HT-29 (cell line): ENCODE measurements around the gene RUFY4. TPM values are rescaled to one million over a fixed set of nuclear protein-coding genes. Genes with fewer than 3 reads are reported as not detected.
"Not testable (repeated sequence)": the region's sequence is repeated elsewhere in the genome, so short reads cannot be mapped to it uniquely, and the experiment has no call there.

Experiments
- DNase-seq: peaks from one replicate; pipeline ENCODE4 v3.0.0-alpha.2; 2015; ENCODE audit warnings: low spot score
- total RNA-seq: library from RNA; depleted of rRNA; stranded (reverse); fragments of >200 nt; shearing (Covaris generic); gene quantifications from 2 replicates; pipeline ENCODE4 v1.2.3, GENCODE V29; 2014

Gene RUFY4
- total RNA-seq, 1 experiment from 2014 or later: not detected

GRCh38 chr2:218031261-218031660 is 37.8 kb upstream of the RUFY4 start:
- DNase-seq: no peak

GRCh38 chr2:218031771-218032257 is 37.2 kb upstream of the RUFY4 start:
- no peak for DNase-seq

GRCh38 chr2:218032336-218033171 is 36.5 kb upstream of the RUFY4 start:
- DNase-seq: no peak

GRCh38 chr2:218033208-218033589 is 35.9 kb upstream of the RUFY4 start:
- no peak for DNase-seq

GRCh38 chr2:218033590-218034496 is 35.2 kb upstream of the RUFY4 start:
- DNase-seq: no peak

GRCh38 chr2:218034497-218035213 is 34.4 kb upstream of the RUFY4 start:
- peak; percentile 31 for DNase-seq

GRCh38 chr2:218035463-218036100 is 33.5 kb upstream of the RUFY4 start:
- no peak for DNase-seq

- DNase-seq: peak; percentile 21
Observed at GRCh38 chr2:218036371-218036770, 32.7 kb upstream of the RUFY4 start.

- no peak for DNase-seq
Observed at GRCh38 chr2:218039171-218039570, 29.9 kb upstream of the RUFY4 start.

- DNase-seq: no peak
Observed at GRCh38 chr2:218040883-218041282, 28.2 kb upstream of the RUFY4 start.

- DNase-seq: no peak
Observed at GRCh38 chr2:218041302-218042168, 27.5 kb upstream of the RUFY4 start.

GRCh38 chr2:218043100-218043499 is 26.0 kb upstream of the RUFY4 start:
- no peak for DNase-seq

- DNase-seq: no peak
Observed at GRCh38 chr2:218043701-218044109, 25.3 kb upstream of the RUFY4 start.

GRCh38 chr2:218044599-218044998 is 24.5 kb upstream of the RUFY4 start:
- not testable (repeated sequence) for DNase-seq

- DNase-seq: no peak
Observed at GRCh38 chr2:218046238-218046637, 22.8 kb upstream of the RUFY4 start.

GRCh38 chr2:218047536-218048225 is 21.4 kb upstream of the RUFY4 start:
- DNase-seq: no peak

GRCh38 chr2:218051903-218052302 is 17.1 kb upstream of the RUFY4 start:
- DNase-seq: no peak

- DNase-seq: no peak
Observed at GRCh38 chr2:218059289-218059688, 9.8 kb upstream of the RUFY4 start.

GRCh38 chr2:218060118-218060517 is 8.9 kb upstream of the RUFY4 start:
- DNase-seq: no peak
